OCI-LY1 (cell line): Measurements from ENCODE around the gene PADI1.

ENCODE experiments used
- H2AFZ ChIP-seq: fragments of 200-600 bp; sonication (generic), shearing (Covaris generic); 2 replicates; pipeline ENCODE4 v1.6.0; 2014; ENCODE audit warnings: antibody characterized with exemption, mild to moderate bottlenecking, low read length
- H3F3A ChIP-seq: fragments of 200-600 bp; sonication (generic), shearing (Covaris generic); 2 replicates; pipeline ENCODE4 v1.6.0; 2014; ENCODE audit warnings: mild to moderate bottlenecking, antibody characterized with exemption, low read length, moderate library complexity; ENCODE audit not compliant: insufficient read depth
- H3K27ac ChIP-seq: fragments of 200-600 bp; sonication (generic); 2 replicates; pipeline ENCODE4 v1.5.1; 2014; ENCODE audit warnings: low read length, mixed run types, mild to moderate bottlenecking, low read depth; ENCODE audit not compliant: poor library complexity, severe bottlenecking
- H3K27me3 ChIP-seq: fragments of 200-600 bp; sonication (generic); 2 replicates; pipeline ENCODE4 v1.6.0; 2014; ENCODE audit warnings: antibody characterized with exemption, mild to moderate bottlenecking, low read length, moderate library complexity; ENCODE audit not compliant: insufficient read depth
- H3K36me3 ChIP-seq: fragments of 200-600 bp; sonication (generic); 2 replicates; pipeline ENCODE4 v1.6.1; 2014; ENCODE audit warnings: mild to moderate bottlenecking, antibody characterized with exemption, low read length, moderate library complexity, mixed read lengths; ENCODE audit not compliant: insufficient read depth
- H3K4me1 ChIP-seq: fragments of 200-600 bp; sonication (generic); 2 replicates; pipeline ENCODE4 v1.5.1; 2014; ENCODE audit warnings: mild to moderate bottlenecking, low read length, moderate library complexity; ENCODE audit not compliant: insufficient read depth, severe bottlenecking
- H3K4me2 ChIP-seq: fragments of 200-600 bp; sonication (generic), shearing (Covaris generic); 2 replicates; pipeline ENCODE4 v1.6.1; 2014; ENCODE audit warnings: low read length
- H3K4me3 ChIP-seq: fragments of 200-600 bp; sonication (generic); 2 replicates; pipeline ENCODE4 v1.5.1; 2014; ENCODE audit warnings: low read length, low read depth, mild to moderate bottlenecking, mixed read lengths; ENCODE audit not compliant: poor library complexity, severe bottlenecking
- H3K79me2 ChIP-seq: fragments of 200-600 bp; shearing (Covaris generic); 2 replicates; pipeline ENCODE4 v1.6.1; 2016; ENCODE audit warnings: mixed run types, low read length, mixed read lengths; ENCODE audit not compliant: insufficient read depth
- H3K9ac ChIP-seq: fragments of 200-600 bp; sonication (generic), shearing (Covaris generic); 2 replicates; pipeline ENCODE4 v1.6.1; 2014; ENCODE audit warnings: mild to moderate bottlenecking, low read length, mixed read lengths
- H3K9me2 ChIP-seq: fragments of 200-600 bp; sonication (generic), shearing (Covaris generic); 2 replicates; pipeline ENCODE4 v1.6.1; 2014; ENCODE audit warnings: low read depth, mild to moderate bottlenecking, low read length, mixed read lengths
- H3K9me3 ChIP-seq: fragments of 200-600 bp; shearing (Covaris generic); 2 replicates; pipeline ENCODE4 v1.6.1; 2014; ENCODE audit warnings: low read length, mixed read lengths
- H4K20me1 ChIP-seq: fragments of 200-600 bp; sonication (generic), shearing (Covaris generic); 2 replicates; pipeline ENCODE4 v1.6.0; 2016; ENCODE audit warnings: mild to moderate bottlenecking, low read length; ENCODE audit not compliant: insufficient read depth
- EZH2 ChIP-seq: fragments of 200-600 bp; sonication (generic), shearing (Covaris generic); IDR thresholded peaks from 2 replicates; pipeline ENCODE4 v1.8.0; 2017; ENCODE audit warnings: borderline replicate concordance, mixed run types, mild to moderate bottlenecking, antibody characterized with exemption, low read length, moderate library complexity, mixed read lengths
- TF ChIP-seq, protein P1 (sequence below): fragments of 200-600 bp; sonication (generic), shearing (Covaris generic); IDR thresholded peaks from 2 replicates; pipeline ENCODE4 v1.5.1; 2017; ENCODE audit warnings: mild to moderate bottlenecking, antibody characterized with exemption, low read length, moderate library complexity, mixed read lengths

PADI1 gene

DNA sequence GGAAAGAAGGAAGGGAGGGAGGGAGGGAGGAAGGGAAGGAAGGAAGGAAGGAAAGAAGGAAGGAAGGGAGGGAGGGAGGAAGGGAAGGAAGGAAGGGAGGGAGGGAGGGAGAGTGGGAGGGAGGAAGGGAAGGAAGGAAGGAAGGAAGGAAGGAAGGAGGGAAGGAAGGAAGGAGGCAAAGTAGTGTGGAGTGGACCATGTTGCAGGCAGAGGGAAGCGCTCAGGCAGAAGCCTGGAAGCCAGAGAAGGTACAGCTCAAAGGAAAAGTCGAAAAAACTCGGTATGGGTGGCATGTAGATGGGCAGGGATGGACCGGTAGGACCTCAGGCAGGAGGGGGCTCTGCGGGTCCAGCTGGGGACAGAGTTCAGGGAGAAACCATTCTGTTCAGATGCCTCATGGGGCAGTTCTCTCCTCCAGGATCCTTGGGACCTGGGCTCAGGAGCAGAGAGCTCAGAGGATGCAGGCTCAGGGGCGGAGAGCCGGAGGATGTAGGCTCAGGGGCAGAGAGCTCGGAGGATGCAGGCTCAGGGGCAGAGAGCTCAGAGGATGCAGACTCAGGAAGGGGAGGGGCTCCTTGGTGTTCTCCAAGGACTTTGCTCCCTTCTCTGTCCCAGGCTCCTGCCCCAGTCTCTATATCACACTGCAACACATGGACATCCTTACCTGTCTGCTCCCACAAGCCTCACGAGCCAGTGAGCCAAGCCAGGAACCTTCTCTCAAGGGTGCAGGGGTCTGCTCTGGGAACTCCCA, 30.4 kb downstream of the PADI1 start:
- no peaks in the 10 kb centered on the region for H3K9me3 ChIP-seq
- no peaks in the 10 kb centered on the region for H3F3A ChIP-seq
- H3K9ac ChIP-seq: no peak overlapping the region
- H3K4me3 ChIP-seq: no peak overlapping the region
- no peaks in the 10 kb centered on the region for H3K79me2 ChIP-seq
- no peaks in the 10 kb centered on the region for H3K9me2 ChIP-seq
- H2AFZ ChIP-seq: no peak overlapping the region
- no peaks in the 10 kb centered on the region for H3K36me3 ChIP-seq
- H3K4me1 ChIP-seq: no peaks in the 10 kb centered on the region
- H3K27ac ChIP-seq: no peak overlapping the region
- H3K4me2 ChIP-seq: no peak overlapping the region
- 0 out of 2 replicates have a peak, but pooled peaks cover 3% of the 10 kb centered on the region for H3K27me3 ChIP-seq
- no peaks in the 10 kb centered on the region for H4K20me1 ChIP-seq
- no peak for TF ChIP-seq EZH2
- TF ChIP-seq, protein P1, sequence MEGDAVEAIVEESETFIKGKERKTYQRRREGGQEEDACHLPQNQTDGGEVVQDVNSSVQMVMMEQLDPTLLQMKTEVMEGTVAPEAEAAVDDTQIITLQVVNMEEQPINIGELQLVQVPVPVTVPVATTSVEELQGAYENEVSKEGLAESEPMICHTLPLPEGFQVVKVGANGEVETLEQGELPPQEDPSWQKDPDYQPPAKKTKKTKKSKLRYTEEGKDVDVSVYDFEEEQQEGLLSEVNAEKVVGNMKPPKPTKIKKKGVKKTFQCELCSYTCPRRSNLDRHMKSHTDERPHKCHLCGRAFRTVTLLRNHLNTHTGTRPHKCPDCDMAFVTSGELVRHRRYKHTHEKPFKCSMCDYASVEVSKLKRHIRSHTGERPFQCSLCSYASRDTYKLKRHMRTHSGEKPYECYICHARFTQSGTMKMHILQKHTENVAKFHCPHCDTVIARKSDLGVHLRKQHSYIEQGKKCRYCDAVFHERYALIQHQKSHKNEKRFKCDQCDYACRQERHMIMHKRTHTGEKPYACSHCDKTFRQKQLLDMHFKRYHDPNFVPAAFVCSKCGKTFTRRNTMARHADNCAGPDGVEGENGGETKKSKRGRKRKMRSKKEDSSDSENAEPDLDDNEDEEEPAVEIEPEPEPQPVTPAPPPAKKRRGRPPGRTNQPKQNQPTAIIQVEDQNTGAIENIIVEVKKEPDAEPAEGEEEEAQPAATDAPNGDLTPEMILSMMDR: no peak

DNA sequence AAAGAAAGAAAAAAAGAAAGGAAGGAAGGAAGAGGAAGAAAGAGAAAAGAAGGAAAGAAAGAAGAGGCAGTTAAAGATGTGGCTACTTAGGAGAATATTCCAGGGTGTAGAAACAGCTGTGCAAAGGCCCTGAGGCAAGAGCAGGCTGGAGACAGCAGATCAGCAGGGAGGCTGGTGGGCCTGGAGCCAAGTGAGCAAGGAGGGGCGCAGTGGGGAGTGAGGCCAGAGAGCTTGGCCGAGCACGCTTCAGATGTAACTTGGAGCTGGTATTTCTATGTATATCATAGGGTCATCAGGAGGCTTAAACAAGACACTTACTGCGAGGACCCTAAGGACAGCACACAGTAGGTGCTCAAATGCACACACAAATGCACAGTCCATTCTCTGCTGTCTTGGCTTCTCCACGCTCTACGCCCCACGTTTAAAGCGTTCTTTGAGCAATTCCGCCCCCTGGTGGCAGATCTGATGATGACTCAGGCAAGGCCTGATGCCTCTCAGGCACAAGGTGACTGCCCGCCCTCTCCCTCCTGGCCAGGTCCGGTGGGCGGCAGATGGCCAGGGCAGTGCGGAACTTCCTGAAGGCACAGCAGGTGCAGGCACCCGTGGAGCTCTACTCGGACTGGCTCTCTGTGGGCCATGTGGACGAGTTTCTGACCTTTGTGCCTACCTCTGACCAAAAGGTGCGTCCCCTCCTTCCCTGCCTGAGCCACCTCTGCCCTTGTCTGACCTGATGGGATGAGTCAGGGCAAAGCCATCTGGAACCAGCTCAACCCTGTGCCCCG, 32.0 kb downstream of the PADI1 start:
- H4K20me1 ChIP-seq: no peaks in the 10 kb centered on the region
- H3K9ac ChIP-seq: no peak overlapping the region
- H2AFZ ChIP-seq: no peak overlapping the region
- H3K4me1 ChIP-seq: no peaks in the 10 kb centered on the region
- 0 out of 2 replicates have a peak, but pooled peaks cover 3% of the 10 kb centered on the region for H3K27me3 ChIP-seq
- H3K4me2 ChIP-seq: no peak overlapping the region
- H3K4me3 ChIP-seq: no peak overlapping the region
- no peak overlapping the region for H3K27ac ChIP-seq
- TF ChIP-seq, protein P1: peak; percentile 81
- no peak for TF ChIP-seq EZH2
- no peaks in the 10 kb centered on the region for H3K9me3 ChIP-seq
- H3K9me2 ChIP-seq: no peaks in the 10 kb centered on the region
- no peaks in the 10 kb centered on the region for H3K36me3 ChIP-seq
- H3F3A ChIP-seq: no peaks in the 10 kb centered on the region
- no peaks in the 10 kb centered on the region for H3K79me2 ChIP-seq

DNA sequence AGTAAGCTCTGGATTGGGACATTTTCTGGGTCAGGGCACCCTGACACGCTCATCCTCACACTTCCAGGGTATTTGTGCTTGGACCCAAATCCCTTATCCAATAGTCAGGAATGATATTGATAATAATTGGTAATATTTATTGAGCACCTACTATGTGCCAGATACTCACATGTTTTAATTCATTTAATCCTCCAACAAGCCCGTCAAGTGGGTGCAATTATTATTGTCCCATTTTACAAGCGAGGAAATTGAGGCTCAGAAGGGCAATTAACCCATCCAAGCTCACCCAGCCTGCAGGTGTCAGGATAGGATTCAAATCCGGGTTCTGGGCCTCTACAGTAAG, 32.6 kb downstream of the PADI1 start:
- Histone ChIP-seq H3K4me1 (no peaks in the 10 kb centered on the region), H3K4me3 (no peak overlapping the region), H3K27ac (no peak overlapping the region), H3K9ac (no peak overlapping the region), H3K9me3 (no peaks in the 10 kb centered on the region), H2AFZ (no peak overlapping the region), H3K9me2 (no peaks in the 10 kb centered on the region), H4K20me1 (no peaks in the 10 kb centered on the region), H3K4me2 (no peak overlapping the region), H3F3A (no peaks in the 10 kb centered on the region), H3K79me2 (no peaks in the 10 kb centered on the region), H3K27me3 (0 out of 2 replicates have a peak, but pooled peaks cover 3% of the 10 kb centered on the region), H3K36me3 (no peaks in the 10 kb centered on the region)
- TF ChIP-seq, protein P1: no peak
- TF ChIP-seq EZH2: no peak
